GM23338 (cell line): ENCODE results near the gene EP300. TPM values are rescaled to one million over a fixed set of nuclear protein-coding genes. Genes with fewer than 3 reads are reported as not detected.

Source experiments
- ATAC-seq: fragments of 200-7000 bp; cut with Tn5 transposase; 3 replicates; pipeline ENCODE4 v1.9.1; 2020
- DNase-seq: peaks from one replicate; pipeline ENCODE4 v3.0.0-alpha.2; 2015; ENCODE audit warnings: low spot score
- H2AFZ ChIP-seq: fragments of 200-600 bp; sonication (generic); 2 replicates; pipeline ENCODE4 v1.8.0; 2016; ENCODE audit warnings: antibody characterized with exemption, mild to moderate bottlenecking, moderate library complexity
- H3F3A ChIP-seq: fragments of 200-600 bp; sonication (generic); replicated peaks from 2 replicates; pipeline ENCODE4 v1.8.0; 2017; ENCODE audit warnings: antibody characterized with exemption, mixed run types, low read depth
- H3K27ac ChIP-seq: fragments of 200-600 bp; sonication (generic); 2 replicates; pipeline ENCODE4 v1.6.1; 2016; ENCODE audit warnings: low read depth
- H3K27me3 ChIP-seq: fragments of 200-600 bp; sonication (generic); 2 replicates; pipeline ENCODE4 v1.8.0; 2016; ENCODE audit warnings: mild to moderate bottlenecking, mixed run types, moderate library complexity; ENCODE audit not compliant: insufficient read depth
- H3K36me3 ChIP-seq: fragments of 200-600 bp; sonication (generic); 2 replicates; pipeline ENCODE4 v1.8.0; 2016; ENCODE audit warnings: mild to moderate bottlenecking; ENCODE audit not compliant: insufficient read depth
- H3K4me1 ChIP-seq: fragments of 200-600 bp; sonication (generic); 2 replicates; pipeline ENCODE4 v1.8.0; 2016; ENCODE audit warnings: mild to moderate bottlenecking, moderate library complexity; ENCODE audit not compliant: insufficient read depth
- H3K4me2 ChIP-seq: fragments of 200-600 bp; sonication (generic); 2 replicates; pipeline ENCODE4 v1.7.1; 2017; ENCODE audit warnings: mixed run types
- H3K4me3 ChIP-seq: fragments of 200-600 bp; sonication (generic); 2 replicates; pipeline ENCODE4 v1.6.1; 2016; ENCODE audit warnings: mixed run types
- H3K79me2 ChIP-seq: fragments of 200-600 bp; sonication (generic); replicated peaks from 2 replicates; pipeline ENCODE4 v1.8.0; 2017; ENCODE audit warnings: mild to moderate bottlenecking; ENCODE audit not compliant: insufficient read depth
- H3K9me2 ChIP-seq: fragments of 200-600 bp; sonication (generic); 2 replicates; pipeline ENCODE4 v1.8.0; 2017; ENCODE audit not compliant: insufficient read depth
- H4K20me1 ChIP-seq: fragments of 200-600 bp; sonication (generic); replicated peaks from 2 replicates; pipeline ENCODE4 v1.8.0; 2017; ENCODE audit warnings: mild to moderate bottlenecking; ENCODE audit not compliant: insufficient read depth
- H3K27ac Mint-ChIP-seq: 2 replicates; pipeline ENCODE4 v1.8.0; 2020; ENCODE audit warnings: inconsistent platforms, mild to moderate bottlenecking, moderate library complexity, mixed read lengths
- H3K27me3 Mint-ChIP-seq: 3 replicates; pipeline ENCODE4 v1.8.0; 2022; ENCODE audit warnings: low read depth, mild to moderate bottlenecking, moderate library complexity, mixed read lengths, inconsistent platforms; ENCODE audit not compliant: insufficient read depth, poor library complexity
- H3K36me3 Mint-ChIP-seq: 3 replicates; pipeline ENCODE4 v1.8.0; 2021; ENCODE audit warnings: low read depth, mild to moderate bottlenecking, inconsistent platforms, moderate library complexity, mixed read lengths
- H3K4me1 Mint-ChIP-seq: 3 replicates; pipeline ENCODE4 v1.8.0; 2020; ENCODE audit warnings: mild to moderate bottlenecking, inconsistent platforms, mixed read lengths
- H3K4me3 Mint-ChIP-seq: 3 replicates; pipeline ENCODE4 v1.8.0; 2021; ENCODE audit warnings: moderate library complexity, mild to moderate bottlenecking, inconsistent platforms, mixed read lengths
- H3K9me3 Mint-ChIP-seq: 3 replicates; pipeline ENCODE4 v1.8.0; 2020; ENCODE audit warnings: moderate library complexity, mild to moderate bottlenecking, inconsistent platforms, mixed read lengths
- CREB1 ChIP-seq: fragments of 250-450 bp; sonication (Bioruptor Pico); IDR thresholded peaks from 2 replicates; pipeline ENCODE4 v1.5.0; 2020; ENCODE audit warnings: low read depth, mild to moderate bottlenecking, moderate library complexity
- EZH2 ChIP-seq: fragments of 200-600 bp; sonication (generic); IDR thresholded peaks from one replicate; pipeline ENCODE4 v1.8.0; 2017; ENCODE audit warnings: antibody characterized with exemption, mild to moderate bottlenecking, low read depth; ENCODE audit not compliant: unreplicated experiment
- EZH2phosphoT487 ChIP-seq: fragments of 200-600 bp; sonication (generic); IDR thresholded peaks from one replicate; pipeline ENCODE4 v1.8.1; 2018; ENCODE audit warnings: antibody characterized with exemption; ENCODE audit not compliant: unreplicated experiment
- JUNB ChIP-seq: IDR thresholded peaks from one replicate; pipeline ENCODE4 v1.6.1; 2016; ENCODE audit warnings: antibody characterized with exemption; ENCODE audit not compliant: unreplicated experiment
- NANOG ChIP-seq: IDR thresholded peaks from 2 replicates; pipeline ENCODE4 v1.6.1; 2016; ENCODE audit warnings: antibody characterized with exemption, borderline replicate concordance
- STAT1 ChIP-seq: IDR thresholded peaks from one replicate; pipeline ENCODE4 v1.6.1; 2016; ENCODE audit warnings: antibody characterized with exemption; ENCODE audit not compliant: unreplicated experiment
- ZNF114 ChIP-seq: fragments of 250-450 bp; sonication (Bioruptor Pico); IDR thresholded peaks from 2 replicates; pipeline ENCODE4 v1.5.0; 2020; ENCODE audit warnings: mild to moderate bottlenecking, moderate library complexity
- polyA plus RNA-seq: library from polyadenylated mRNA; unstranded; fragments of >200 nt; fragmentation: Nextera tagmentation; extraction: Ambion mirVana; gene quantifications from 2 replicates; pipeline ENCODE4 v1.2.1, GENCODE V29; 2016
- total RNA-seq: library from RNA; depleted of rRNA; stranded (reverse); fragments of >200 nt; shearing (Covaris generic); gene quantifications from 2 replicates; pipeline ENCODE4 v1.2.3, GENCODE V29; 2014
- TF ChIP-seq, protein P1 (sequence below), 2 experiments: fragments of 200-600 bp in 1 of 2; sonication (generic) in 1 of 2; conservative IDR thresholded peaks; 2 replicates each; pipeline versions ENCODE4 v1.5.1 to v1.6.1; 2016 to 2017; ENCODE audit warnings: antibody characterized with exemption in 2 of 2, low read depth in 2 of 2, mild to moderate bottlenecking in 2 of 2, moderate library complexity in 1 of 2
- TF ChIP-seq, protein P2 (sequence below): fragments of 250-450 bp; sonication (Bioruptor Pico); IDR thresholded peaks from 2 replicates; pipeline ENCODE4 v1.5.0; 2020; ENCODE audit warnings: mild to moderate bottlenecking, moderate library complexity
- TF ChIP-seq, protein P3 (sequence below): IDR thresholded peaks from 2 replicates; pipeline ENCODE4 v1.6.1; 2016; ENCODE audit warnings: antibody characterized with exemption

EP300 gene
- total and polyA plus RNA-seq, 2 experiments from 2014 or later: 40.7 to 129 TPM

DNA sequence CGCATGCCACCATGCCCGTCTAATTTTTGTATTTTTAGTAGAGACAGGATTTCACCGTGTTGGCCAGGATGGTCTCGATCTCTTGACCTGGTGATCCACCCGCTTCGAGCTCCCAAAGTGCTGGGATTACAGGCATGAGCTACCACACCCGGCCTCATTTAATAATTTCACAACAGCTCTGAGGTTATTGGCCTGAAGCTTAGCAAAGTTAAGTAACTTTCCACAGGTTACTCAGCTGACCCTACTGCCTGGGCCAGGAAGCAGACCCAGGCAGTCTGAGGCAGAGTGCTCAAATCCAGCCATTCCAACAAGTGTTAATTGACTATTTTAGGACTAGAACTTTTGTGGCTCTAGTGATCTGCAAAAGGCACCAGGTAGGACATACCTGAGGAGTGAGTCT lies 60.5 kb downstream of the EP300 start:
- Mint-ChIP-seq H3K4me1 (no peaks in the 10 kb centered on the region), H3K9me3 (no peaks in the 10 kb centered on the region; the same call in 2 of the 3 replicates), H3K4me3 (no peak overlapping the region), H3K27me3 (peaks cover 7% of the 10 kb centered on the region), H3K36me3 (peaks cover 98% of the 10 kb centered on the region), H3K27ac (no peak overlapping the region)
- Histone ChIP-seq H2AFZ (no peak overlapping the region), H3K27me3 (no peaks in the 10 kb centered on the region), H4K20me1 (peaks cover 16% of the 10 kb centered on the region; the same call in 1 of the 2 replicates), H3K4me1 (no peaks in the 10 kb centered on the region), H3K4me2 (no peak overlapping the region), H3K36me3 (peaks cover 97% of the 10 kb centered on the region), H3K27ac (no peak overlapping the region), H3K9me2 (no peaks in the 10 kb centered on the region), H3K79me2 (peaks cover 20% of the 10 kb centered on the region), H3K4me3 (no peak overlapping the region), H3F3A (peaks cover 32% of the 10 kb centered on the region)
- TF ChIP-seq, protein P1, sequence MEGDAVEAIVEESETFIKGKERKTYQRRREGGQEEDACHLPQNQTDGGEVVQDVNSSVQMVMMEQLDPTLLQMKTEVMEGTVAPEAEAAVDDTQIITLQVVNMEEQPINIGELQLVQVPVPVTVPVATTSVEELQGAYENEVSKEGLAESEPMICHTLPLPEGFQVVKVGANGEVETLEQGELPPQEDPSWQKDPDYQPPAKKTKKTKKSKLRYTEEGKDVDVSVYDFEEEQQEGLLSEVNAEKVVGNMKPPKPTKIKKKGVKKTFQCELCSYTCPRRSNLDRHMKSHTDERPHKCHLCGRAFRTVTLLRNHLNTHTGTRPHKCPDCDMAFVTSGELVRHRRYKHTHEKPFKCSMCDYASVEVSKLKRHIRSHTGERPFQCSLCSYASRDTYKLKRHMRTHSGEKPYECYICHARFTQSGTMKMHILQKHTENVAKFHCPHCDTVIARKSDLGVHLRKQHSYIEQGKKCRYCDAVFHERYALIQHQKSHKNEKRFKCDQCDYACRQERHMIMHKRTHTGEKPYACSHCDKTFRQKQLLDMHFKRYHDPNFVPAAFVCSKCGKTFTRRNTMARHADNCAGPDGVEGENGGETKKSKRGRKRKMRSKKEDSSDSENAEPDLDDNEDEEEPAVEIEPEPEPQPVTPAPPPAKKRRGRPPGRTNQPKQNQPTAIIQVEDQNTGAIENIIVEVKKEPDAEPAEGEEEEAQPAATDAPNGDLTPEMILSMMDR (conservative IDR thresholded peaks at IDR 0.05; ENCODE audit: low read depth in 2 of 2): no peak
- TF ChIP-seq JUNB (no peak), EZH2phosphoT487 (no peak)
- ATAC-seq: no peak
- DNase-seq: no peak

DNA sequence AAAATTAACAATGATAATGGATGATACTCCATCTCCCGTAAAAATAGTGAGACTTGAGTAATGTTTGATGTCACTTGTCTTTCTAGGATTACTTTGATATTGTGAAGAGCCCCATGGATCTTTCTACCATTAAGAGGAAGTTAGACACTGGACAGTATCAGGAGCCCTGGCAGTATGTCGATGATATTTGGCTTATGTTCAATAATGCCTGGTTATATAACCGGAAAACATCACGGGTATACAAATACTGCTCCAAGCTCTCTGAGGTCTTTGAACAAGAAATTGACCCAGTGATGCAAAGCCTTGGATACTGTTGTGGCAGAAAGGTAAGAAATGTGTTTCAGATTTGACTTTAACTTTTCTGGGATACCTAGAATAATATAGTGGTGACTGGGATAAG lies 64.7 kb downstream of the EP300 start:
- Histone ChIP-seq H2AFZ (no peak overlapping the region), H3K4me3 (no peak overlapping the region), H3F3A (peaks cover 16% of the 10 kb centered on the region), H3K4me1 (no peaks in the 10 kb centered on the region), H3K36me3 (peaks cover 91% of the 10 kb centered on the region), H3K27me3 (no peaks in the 10 kb centered on the region), H3K4me2 (no peak overlapping the region), H4K20me1 (peaks cover 10% of the 10 kb centered on the region; the same call in 1 of the 2 replicates), H3K9me2 (no peaks in the 10 kb centered on the region), H3K27ac (no peak overlapping the region), H3K79me2 (peaks cover 16% of the 10 kb centered on the region)
- no peaks in the 10 kb centered on the region for H3K4me1 Mint-ChIP-seq
- peaks cover 97% of the 10 kb centered on the region for H3K36me3 Mint-ChIP-seq
- no peaks in the 10 kb centered on the region; the same call in 2 of the 3 replicates for H3K9me3 Mint-ChIP-seq
- no peak overlapping the region for H3K27ac Mint-ChIP-seq
- no peak for DNase-seq
- H3K4me3 Mint-ChIP-seq: no peak overlapping the region
- peaks cover 2% of the 10 kb centered on the region for H3K27me3 Mint-ChIP-seq
- ATAC-seq: no peak
- no peak for TF ChIP-seq STAT1
- no peak for TF ChIP-seq ZNF114 (CRISPR knock-in tag)
- TF ChIP-seq, protein P1 (conservative IDR thresholded peaks at IDR 0.05; ENCODE audit: low read depth in 2 of 2): no peak
- TF ChIP-seq CREB1: no peak
- TF ChIP-seq, protein P2, sequence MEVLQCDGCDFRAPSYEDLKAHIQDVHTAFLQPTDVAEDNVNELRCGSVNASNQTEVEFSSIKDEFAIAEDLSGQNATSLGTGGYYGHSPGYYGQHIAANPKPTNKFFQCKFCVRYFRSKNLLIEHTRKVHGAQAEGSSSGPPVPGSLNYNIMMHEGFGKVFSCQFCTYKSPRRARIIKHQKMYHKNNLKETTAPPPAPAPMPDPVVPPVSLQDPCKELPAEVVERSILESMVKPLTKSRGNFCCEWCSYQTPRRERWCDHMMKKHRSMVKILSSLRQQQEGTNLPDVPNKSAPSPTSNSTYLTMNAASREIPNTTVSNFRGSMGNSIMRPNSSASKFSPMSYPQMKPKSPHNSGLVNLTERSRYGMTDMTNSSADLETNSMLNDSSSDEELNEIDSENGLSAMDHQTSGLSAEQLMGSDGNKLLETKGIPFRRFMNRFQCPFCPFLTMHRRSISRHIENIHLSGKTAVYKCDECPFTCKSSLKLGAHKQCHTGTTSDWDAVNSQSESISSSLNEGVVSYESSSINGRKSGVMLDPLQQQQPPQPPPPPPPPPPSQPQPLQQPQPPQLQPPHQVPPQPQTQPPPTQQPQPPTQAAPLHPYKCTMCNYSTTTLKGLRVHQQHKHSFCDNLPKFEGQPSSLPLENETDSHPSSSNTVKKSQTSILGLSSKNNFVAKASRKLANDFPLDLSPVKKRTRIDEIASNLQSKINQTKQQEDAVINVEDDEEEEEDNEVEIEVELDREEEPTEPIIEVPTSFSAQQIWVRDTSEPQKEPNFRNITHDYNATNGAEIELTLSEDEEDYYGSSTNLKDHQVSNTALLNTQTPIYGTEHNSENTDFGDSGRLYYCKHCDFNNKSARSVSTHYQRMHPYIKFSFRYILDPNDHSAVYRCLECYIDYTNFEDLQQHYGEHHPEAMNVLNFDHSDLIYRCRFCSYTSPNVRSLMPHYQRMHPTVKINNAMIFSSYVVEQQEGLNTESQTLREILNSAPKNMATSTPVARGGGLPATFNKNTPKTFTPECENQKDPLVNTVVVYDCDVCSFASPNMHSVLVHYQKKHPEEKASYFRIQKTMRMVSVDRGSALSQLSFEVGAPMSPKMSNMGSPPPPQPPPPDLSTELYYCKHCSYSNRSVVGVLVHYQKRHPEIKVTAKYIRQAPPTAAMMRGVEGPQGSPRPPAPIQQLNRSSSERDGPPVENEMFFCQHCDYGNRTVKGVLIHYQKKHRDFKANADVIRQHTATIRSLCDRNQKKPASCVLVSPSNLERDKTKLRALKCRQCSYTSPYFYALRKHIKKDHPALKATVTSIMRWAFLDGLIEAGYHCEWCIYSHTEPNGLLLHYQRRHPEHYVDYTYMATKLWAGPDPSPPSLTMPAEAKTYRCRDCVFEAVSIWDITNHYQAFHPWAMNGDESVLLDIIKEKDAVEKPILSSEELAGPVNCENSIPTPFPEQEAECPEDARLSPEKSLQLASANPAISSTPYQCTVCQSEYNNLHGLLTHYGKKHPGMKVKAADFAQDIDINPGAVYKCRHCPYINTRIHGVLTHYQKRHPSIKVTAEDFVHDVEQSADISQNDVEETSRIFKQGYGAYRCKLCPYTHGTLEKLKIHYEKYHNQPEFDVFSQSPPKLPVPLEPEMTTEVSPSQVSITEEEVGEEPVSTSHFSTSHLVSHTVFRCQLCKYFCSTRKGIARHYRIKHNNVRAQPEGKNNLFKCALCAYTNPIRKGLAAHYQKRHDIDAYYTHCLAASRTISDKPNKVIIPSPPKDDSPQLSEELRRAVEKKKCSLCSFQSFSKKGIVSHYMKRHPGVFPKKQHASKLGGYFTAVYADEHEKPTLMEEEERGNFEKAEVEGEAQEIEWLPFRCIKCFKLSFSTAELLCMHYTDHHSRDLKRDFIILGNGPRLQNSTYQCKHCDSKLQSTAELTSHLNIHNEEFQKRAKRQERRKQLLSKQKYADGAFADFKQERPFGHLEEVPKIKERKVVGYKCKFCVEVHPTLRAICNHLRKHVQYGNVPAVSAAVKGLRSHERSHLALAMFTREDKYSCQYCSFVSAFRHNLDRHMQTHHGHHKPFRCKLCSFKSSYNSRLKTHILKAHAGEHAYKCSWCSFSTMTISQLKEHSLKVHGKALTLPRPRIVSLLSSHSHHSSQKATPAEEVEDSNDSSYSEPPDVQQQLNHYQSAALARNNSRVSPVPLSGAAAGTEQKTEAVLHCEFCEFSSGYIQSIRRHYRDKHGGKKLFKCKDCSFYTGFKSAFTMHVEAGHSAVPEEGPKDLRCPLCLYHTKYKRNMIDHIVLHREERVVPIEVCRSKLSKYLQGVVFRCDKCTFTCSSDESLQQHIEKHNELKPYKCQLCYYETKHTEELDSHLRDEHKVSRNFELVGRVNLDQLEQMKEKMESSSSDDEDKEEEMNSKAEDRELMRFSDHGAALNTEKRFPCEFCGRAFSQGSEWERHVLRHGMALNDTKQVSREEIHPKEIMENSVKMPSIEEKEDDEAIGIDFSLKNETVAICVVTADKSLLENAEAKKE: no peak
- TF ChIP-seq, protein P3, sequence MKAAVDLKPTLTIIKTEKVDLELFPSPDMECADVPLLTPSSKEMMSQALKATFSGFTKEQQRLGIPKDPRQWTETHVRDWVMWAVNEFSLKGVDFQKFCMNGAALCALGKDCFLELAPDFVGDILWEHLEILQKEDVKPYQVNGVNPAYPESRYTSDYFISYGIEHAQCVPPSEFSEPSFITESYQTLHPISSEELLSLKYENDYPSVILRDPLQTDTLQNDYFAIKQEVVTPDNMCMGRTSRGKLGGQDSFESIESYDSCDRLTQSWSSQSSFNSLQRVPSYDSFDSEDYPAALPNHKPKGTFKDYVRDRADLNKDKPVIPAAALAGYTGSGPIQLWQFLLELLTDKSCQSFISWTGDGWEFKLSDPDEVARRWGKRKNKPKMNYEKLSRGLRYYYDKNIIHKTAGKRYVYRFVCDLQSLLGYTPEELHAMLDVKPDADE: no peak
- TF ChIP-seq JUNB: no peak
- no peak for TF ChIP-seq EZH2
- no peak for TF ChIP-seq NANOG
